Measurements from ENCODE around the gene ARHGAP8. TPM values are rescaled to one million over a fixed set of nuclear protein-coding genes. Genes with fewer than 3 reads are reported as not detected.

ARHGAP8 gene
- total RNA-seq, 4 donors from 2014 or later, result 1.7 to 5.7 (median 3.0) TPM

DNA sequence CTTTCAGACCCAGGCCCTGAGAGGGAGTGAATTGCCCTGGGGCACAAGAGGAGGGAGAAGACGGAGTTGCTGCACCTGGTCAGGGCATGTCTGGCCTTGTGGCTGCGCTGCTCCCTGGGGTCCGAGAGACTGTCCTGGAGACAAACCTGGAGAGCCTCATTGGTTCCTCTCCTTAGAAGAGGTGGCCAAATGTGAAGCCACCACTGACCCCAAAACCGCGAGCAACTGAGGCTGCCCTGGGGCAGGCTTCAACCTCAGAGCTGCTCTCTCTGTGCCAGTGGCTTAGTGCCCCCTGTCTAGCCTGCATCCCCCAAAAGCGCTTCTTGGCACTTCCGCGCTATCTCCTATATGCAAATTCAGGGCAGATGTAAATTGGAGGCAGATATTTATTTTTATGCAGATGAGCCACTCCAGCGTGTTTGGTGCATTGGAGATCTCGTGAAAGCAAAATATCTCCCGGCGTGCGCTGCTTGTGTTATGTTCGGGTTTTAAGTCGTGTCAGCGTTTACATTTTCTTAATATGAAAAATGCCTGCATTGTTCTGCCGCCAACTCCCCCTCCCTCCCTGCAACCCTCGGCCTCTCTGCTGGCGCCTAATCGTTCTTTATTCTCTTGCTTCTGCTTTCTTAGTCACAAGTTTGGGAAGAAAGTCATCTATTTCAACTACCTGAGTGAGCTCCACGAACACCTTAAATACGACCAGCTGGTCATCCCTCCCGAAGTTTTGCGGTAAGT is 69.5 kb downstream of the ARHGAP8 start:
- H3K36me3 ChIP-seq, result no peaks in the 10 kb centered on the region
- DNase-seq (ENCODE audit: low spot score in 2 of 2), result no peak
- 41 to 55% methylated on average over 22 to 24 of the region's 24 CpGs for WGBS, 2 donors
- H3K4me3 ChIP-seq, result peak overlapping the region in 2 of 4 donors; percentile 3 to 27
- TF ChIP-seq POLR2A (IDR thresholded peaks at IDR 0.05), result no peak
- no peak for TF ChIP-seq CTCF (IDR thresholded peaks at IDR 0.05)
- TF ChIP-seq EP300 (IDR thresholded peaks at IDR 0.05), result no peak
- no peaks in the 10 kb centered on the region for H3K27me3 ChIP-seq
- peaks cover 0 to 11% (median 0%) of the 10 kb centered on the region in 4 donors for H3K4me1 ChIP-seq
- H3K9me3 ChIP-seq, result no peaks in the 10 kb centered on the region
- peak overlapping the region in 3 of 4 donors; percentile 24 to 78 (median 38) for H3K27ac ChIP-seq

- H3K27me3 ChIP-seq, result no peaks in the 10 kb centered on the region
- 44 to 56% methylated on average over 13 of the region's 13 CpGs for WGBS, 2 donors
- H3K9me3 ChIP-seq, result no peaks in the 10 kb centered on the region
- H3K27ac ChIP-seq, result peak overlapping the region in 2 of 4 donors; percentile 64 to 78
- H3K36me3 ChIP-seq, result no peaks in the 10 kb centered on the region
- H3K4me1 ChIP-seq, result peaks cover 0 to 11% (median 0%) of the 10 kb centered on the region in 4 donors
- no peak for DNase-seq (ENCODE audit: low spot score in 2 of 2)
- peak overlapping the region in 1 of 4 donors; percentile 27 for H3K4me3 ChIP-seq
- no peak for TF ChIP-seq EP300 (IDR thresholded peaks at IDR 0.05)
These were observed 70.2 kb downstream of the ARHGAP8 start for GRCh38 chr22:44822534-44822933.

DNA sequence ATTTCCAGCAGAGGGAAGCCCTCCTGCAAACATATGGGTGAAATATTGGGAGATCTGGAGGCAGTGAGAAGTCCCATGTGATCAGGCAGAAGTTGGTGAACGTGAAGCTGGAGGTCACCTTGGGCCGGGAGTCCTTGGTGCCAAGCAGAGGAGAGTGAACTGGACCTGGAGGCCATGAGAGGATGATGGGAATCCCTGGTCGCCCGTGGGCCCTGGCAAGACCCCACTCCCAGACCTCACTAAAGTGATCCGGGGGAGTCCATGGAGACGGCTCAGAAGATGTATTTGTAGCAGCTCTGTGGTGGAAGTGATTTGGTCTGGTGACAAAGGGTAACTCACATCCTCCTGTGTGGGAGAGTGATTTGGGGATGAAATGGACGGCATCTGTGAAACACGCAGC is 71.0 kb downstream of the ARHGAP8 start:
- no peak for TF ChIP-seq POLR2A (IDR thresholded peaks at IDR 0.05)
- no peak for TF ChIP-seq CTCF (IDR thresholded peaks at IDR 0.05)
- Histone ChIP-seq H3K4me3 (no peak overlapping the region), H3K4me1 (peaks cover 0 to 11% (median 0%) of the 10 kb centered on the region in 4 donors), H3K27ac (peak overlapping the region in 2 of 4 donors; percentile 64 to 78), H3K9me3 (no peaks in the 10 kb centered on the region), H3K27me3 (no peaks in the 10 kb centered on the region), H3K36me3 (no peaks in the 10 kb centered on the region)
- 87% methylated on average over 8 of the region's 8 CpGs for WGBS, 2 donors
- no peak for DNase-seq (ENCODE audit: low spot score in 2 of 2)

DNA sequence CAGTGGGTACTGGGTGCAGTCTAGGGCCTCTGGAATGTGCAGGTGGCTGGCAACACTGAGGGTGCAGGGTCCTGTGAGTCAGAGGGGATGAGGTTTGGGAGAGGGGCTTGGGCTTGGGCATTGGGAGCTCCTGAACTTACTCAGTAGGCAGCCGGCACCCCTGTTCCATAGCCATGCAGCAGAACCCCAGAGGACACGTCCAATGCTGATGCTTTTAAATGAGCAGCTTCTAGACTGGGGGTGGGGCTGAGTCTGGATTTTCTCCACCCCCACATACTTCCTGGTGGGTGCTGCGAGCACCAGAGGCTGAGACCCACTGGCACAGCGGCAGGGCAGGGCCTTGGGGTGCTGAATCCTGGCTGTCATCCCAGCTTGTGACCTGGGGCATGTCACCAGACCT is 71.4 kb downstream of the ARHGAP8 start:
- DNase-seq (ENCODE audit: low spot score in 2 of 2), result no peak
- Histone ChIP-seq H3K9me3 (no peaks in the 10 kb centered on the region), H3K4me1 (peaks cover 0 to 11% (median 0%) of the 10 kb centered on the region in 4 donors), H3K27ac (peak overlapping the region in 1 of 4 donors; percentile 78), H3K27me3 (no peaks in the 10 kb centered on the region), H3K4me3 (no peak overlapping the region), H3K36me3 (no peaks in the 10 kb centered on the region)
- 83 to 89% methylated on average over 3 to 4 of the region's 4 CpGs for WGBS, 2 donors
- TF ChIP-seq CTCF (IDR thresholded peaks at IDR 0.05) (no peak), EP300 (IDR thresholded peaks at IDR 0.05) (no peak), POLR2A (IDR thresholded peaks at IDR 0.05) (no peak)

- no peak for DNase-seq (ENCODE audit: low spot score in 2 of 2)
- Histone ChIP-seq H3K27ac (no peak overlapping the region), H3K9me3 (no peaks in the 10 kb centered on the region), H3K4me3 (no peak overlapping the region), H3K27me3 (no peaks in the 10 kb centered on the region), H3K4me1 (peaks cover 0 to 11% (median 0%) of the 10 kb centered on the region in 4 donors), H3K36me3 (no peaks in the 10 kb centered on the region)
- WGBS, 2 donors, result 91 to 93% methylated on average over 12 of the region's 12 CpGs
- TF ChIP-seq POLR2A (IDR thresholded peaks at IDR 0.05) (no peak), EP300 (IDR thresholded peaks at IDR 0.05) (no peak), CTCF (IDR thresholded peaks at IDR 0.05) (no peak)
These were observed 71.9 kb downstream of the ARHGAP8 start for GRCh38 chr22:44824271-44824670.

Data from tibial nerve (tissue), 4 donors.